Activated T-cell treated with anti-CD3 and anti-CD28 coated beads, Interleukin-2, amount 50 U/mL, for 4 hours (primary cell): ENCODE measurements around the gene IGFBP5. TPM values are rescaled to one million over a fixed set of nuclear protein-coding genes. Genes with fewer than 3 reads are reported as not detected.

Source experiments
- ATAC-seq, 2 donors: fragments of 200-7000 bp; cut with Tn5 transposase; one replicate each; pipeline ENCODE4 v1.10.0; 2021
- DNase-seq: peaks from one replicate; pipeline ENCODE4 v3.0.0-alpha.2; 2020
- H3K27me3 Mint-ChIP-seq: one replicate; pipeline ENCODE4 v1.8.0; 2021; ENCODE audit warnings: low read depth, mixed read lengths
- H3K36me3 Mint-ChIP-seq: one replicate; pipeline ENCODE4 v1.8.0; 2022; ENCODE audit warnings: mixed read lengths; ENCODE audit not compliant: insufficient read depth
- H3K4me1 Mint-ChIP-seq: one replicate; pipeline ENCODE4 v1.8.0; 2021; ENCODE audit warnings: low read depth, mixed read lengths
- H3K4me3 Mint-ChIP-seq: one replicate; pipeline ENCODE4 v1.8.0; 2021; ENCODE audit warnings: mild to moderate bottlenecking, moderate library complexity, mixed read lengths
- H3K9me3 Mint-ChIP-seq: one replicate; pipeline ENCODE4 v1.8.0; 2021; ENCODE audit warnings: mixed read lengths
- total RNA-seq, 3 donors: library from RNA; stranded (reverse); gene quantifications; one replicate each; pipeline ENCODE4 v1.2.1, GENCODE V29; 2021

Gene IGFBP5
- total RNA-seq, 3 donors from 2014 or later = 1.8 to 2.7 (median 2.4) TPM

- Mint-ChIP-seq H3K4me3 (no peak overlapping the region), H3K4me1 (no peaks in the 10 kb centered on the region), H3K9me3 (no peaks in the 10 kb centered on the region), H3K36me3 (no peaks in the 10 kb centered on the region), H3K27me3 (peaks cover 6% of the 10 kb centered on the region)
- ATAC-seq (no peak), DNase-seq (no peak)
These were observed 28.8 kb upstream of the IGFBP5 start for GRCh38 chr2:216724190-216724589.

- Mint-ChIP-seq H3K36me3 (no peaks in the 10 kb centered on the region), H3K27me3 (peaks cover 6% of the 10 kb centered on the region), H3K4me1 (no peaks in the 10 kb centered on the region), H3K9me3 (no peaks in the 10 kb centered on the region), H3K4me3 (no peak overlapping the region)
- DNase-seq (no peak), ATAC-seq (no peak)
These were observed 25.8 kb upstream of the IGFBP5 start for GRCh38 chr2:216721141-216721540.

- Mint-ChIP-seq H3K4me3 (no peak overlapping the region), H3K4me1 (no peaks in the 10 kb centered on the region), H3K9me3 (no peaks in the 10 kb centered on the region), H3K27me3 (peaks cover 6% of the 10 kb centered on the region), H3K36me3 (no peaks in the 10 kb centered on the region)
- ATAC-seq (no peak), DNase-seq (no peak)
These were observed 25.4 kb upstream of the IGFBP5 start for GRCh38 chr2:216720722-216721121.

GRCh38 chr2:216717907-216718615 is 22.7 kb upstream of the IGFBP5 start:
- DNase-seq (no peak), ATAC-seq (no peak)
- Mint-ChIP-seq H3K9me3 (no peaks in the 10 kb centered on the region), H3K4me1 (no peaks in the 10 kb centered on the region), H3K4me3 (no peak overlapping the region), H3K36me3 (no peaks in the 10 kb centered on the region), H3K27me3 (peaks cover 7% of the 10 kb centered on the region)

GRCh38 chr2:216717491-216717901 is 22.1 kb upstream of the IGFBP5 start:
- H3K4me1 Mint-ChIP-seq = no peaks in the 10 kb centered on the region
- no peak for DNase-seq
- H3K9me3 Mint-ChIP-seq = no peaks in the 10 kb centered on the region
- H3K27me3 Mint-ChIP-seq = peaks cover 7% of the 10 kb centered on the region
- H3K36me3 Mint-ChIP-seq = no peaks in the 10 kb centered on the region
- ATAC-seq = no peak
- no peak overlapping the region for H3K4me3 Mint-ChIP-seq

GRCh38 chr2:216716109-216716508 is 20.8 kb upstream of the IGFBP5 start:
- DNase-seq (no peak), ATAC-seq (no peak)
- Mint-ChIP-seq H3K4me1 (no peaks in the 10 kb centered on the region), H3K9me3 (no peaks in the 10 kb centered on the region), H3K4me3 (no peak overlapping the region), H3K27me3 (peaks cover 7% of the 10 kb centered on the region), H3K36me3 (no peaks in the 10 kb centered on the region)

GRCh38 chr2:216715402-216715974 is 20.1 kb upstream of the IGFBP5 start:
- ATAC-seq (no peak), DNase-seq (no peak)
- no peak overlapping the region for H3K4me3 Mint-ChIP-seq
- H3K36me3 Mint-ChIP-seq = no peaks in the 10 kb centered on the region
- no peaks in the 10 kb centered on the region for H3K4me1 Mint-ChIP-seq
- H3K9me3 Mint-ChIP-seq = no peaks in the 10 kb centered on the region
- H3K27me3 Mint-ChIP-seq = peaks cover 11% of the 10 kb centered on the region

- Mint-ChIP-seq H3K4me1 (no peaks in the 10 kb centered on the region), H3K36me3 (no peaks in the 10 kb centered on the region), H3K27me3 (peaks cover 11% of the 10 kb centered on the region), H3K9me3 (peaks cover 3% of the 10 kb centered on the region), H3K4me3 (no peak overlapping the region)
- DNase-seq (no peak), ATAC-seq (no peak)
These were observed 19.0 kb upstream of the IGFBP5 start for GRCh38 chr2:216714376-216714775.

- Mint-ChIP-seq H3K36me3 (no peaks in the 10 kb centered on the region), H3K9me3 (peaks cover 7% of the 10 kb centered on the region), H3K27me3 (peaks cover 11% of the 10 kb centered on the region), H3K4me1 (no peaks in the 10 kb centered on the region), H3K4me3 (no peak overlapping the region)
- DNase-seq = no peak
- ATAC-seq = no peak
These were observed 18.5 kb upstream of the IGFBP5 start for GRCh38 chr2:216713691-216714336.

GRCh38 chr2:216711348-216711747 is 16.0 kb upstream of the IGFBP5 start:
- Mint-ChIP-seq H3K27me3 (peaks cover 11% of the 10 kb centered on the region), H3K4me1 (no peaks in the 10 kb centered on the region), H3K4me3 (no peak overlapping the region), H3K36me3 (no peaks in the 10 kb centered on the region), H3K9me3 (peaks cover 7% of the 10 kb centered on the region)
- DNase-seq (no peak), ATAC-seq (no peak)

- no peak for ATAC-seq
- H3K27me3 Mint-ChIP-seq = peaks cover 11% of the 10 kb centered on the region
- no peak for DNase-seq
- no peak overlapping the region for H3K4me3 Mint-ChIP-seq
- no peaks in the 10 kb centered on the region for H3K36me3 Mint-ChIP-seq
- H3K4me1 Mint-ChIP-seq = no peaks in the 10 kb centered on the region
- H3K9me3 Mint-ChIP-seq = peaks cover 7% of the 10 kb centered on the region
These were observed 15.4 kb upstream of the IGFBP5 start for GRCh38 chr2:216710551-216711301.

GRCh38 chr2:216702756-216703155 is 7.4 kb upstream of the IGFBP5 start:
- H3K4me3 Mint-ChIP-seq = no peak overlapping the region
- no peaks in the 10 kb centered on the region for H3K36me3 Mint-ChIP-seq
- DNase-seq (no peak), ATAC-seq (no peak)
- H3K27me3 Mint-ChIP-seq = peaks cover 6% of the 10 kb centered on the region
- no peaks in the 10 kb centered on the region for H3K4me1 Mint-ChIP-seq
- no peaks in the 10 kb centered on the region for H3K9me3 Mint-ChIP-seq

- H3K4me3 Mint-ChIP-seq = no peak overlapping the region
- DNase-seq (no peak), ATAC-seq (no peak)
- H3K36me3 Mint-ChIP-seq = no peaks in the 10 kb centered on the region
- H3K4me1 Mint-ChIP-seq = no peaks in the 10 kb centered on the region
- no peaks in the 10 kb centered on the region for H3K9me3 Mint-ChIP-seq
- peaks cover 16% of the 10 kb centered on the region for H3K27me3 Mint-ChIP-seq
These were observed 6.2 kb upstream of the IGFBP5 start for GRCh38 chr2:216701544-216701943.

GRCh38 chr2:216700781-216701180 is 5.4 kb upstream of the IGFBP5 start:
- no peaks in the 10 kb centered on the region for H3K36me3 Mint-ChIP-seq
- no peaks in the 10 kb centered on the region for H3K4me1 Mint-ChIP-seq
- DNase-seq (no peak), ATAC-seq (no peak)
- H3K4me3 Mint-ChIP-seq = no peak overlapping the region
- H3K27me3 Mint-ChIP-seq = peaks cover 23% of the 10 kb centered on the region
- no peaks in the 10 kb centered on the region for H3K9me3 Mint-ChIP-seq
